Measurements from ENCODE around the gene SETD7. TPM values are rescaled to one million over a fixed set of nuclear protein-coding genes. Genes with fewer than 3 reads are reported as not detected.
A peak's percentile ranks its signal among the peaks of the same experiment; 100 is the strongest.

SETD7 gene
- total and polyA plus RNA-seq, 7 experiments from 2014 or later, result 1.0 to 16.7 (median 7.9) TPM

GRCh38 chr4:139554642-139554892, 1.5 kb downstream of the SETD7 start:
- Mint-ChIP-seq H3K36me3 (peaks cover 0 to 4% (median 2%) of the 10 kb centered on the region in 5 donors), H3K27me3 (peaks cover 0 to 11% (median 0%) of the 10 kb centered on the region in 5 donors), H3K4me1 (peaks cover 19 to 45% (median 39%) of the 10 kb centered on the region in 7 donors), H3K4me3 (peak overlapping the region; percentile 89 to 99 (median 98)), H3K27ac (peak overlapping the region; percentile 86 to 98 (median 97)), H3K9me3 (peaks cover 0 to 2% (median 0%) of the 10 kb centered on the region in 11 donors)
- intact Hi-C loops (cut with micrococcal nuclease), result loop anchor here (2.0 to 10.0 kb wide), 3 partner anchors 58 to 970 kb away; partner anchors contain the start of gene ELMOD2 (in 2 of the 2)
- H3K4me1 ChIP-seq (ENCODE audit: control insufficient read depth in 2 of 2, insufficient read depth in 2 of 2, low read length in 2 of 2), result peaks cover 4 to 11% of the 10 kb centered on the region in 2 donors
- ChIA-PET CTCF (interaction anchor here (1.0 to 1.5 kb wide), 4 partner anchors 10 to 103 kb away, joined by 3 to 5 read pairs (median 4); no protein-coding TSS in a partner anchor), POLR2A (interaction anchor here (0.6 to 2.6 kb wide), 6 partner anchors 9 to 634 kb away, joined by 3 to 15 read pairs (median 4); partner anchors contain the start of gene RAB33B)
- peak overlapping the region; percentile 68 for H3K4me3 ChIP-seq (ENCODE audit: low read length)
- no peak for DNase-seq
- peak overlapping the region; percentile 50 for H3K27ac ChIP-seq (ENCODE audit: low read depth, low read length)
- no peaks in the 10 kb centered on the region for H3K27me3 ChIP-seq (ENCODE audit: control insufficient read depth in 2 of 2, insufficient read depth in 2 of 2, low read length in 2 of 2)
- no peaks in the 10 kb centered on the region for H3K9me3 ChIP-seq (ENCODE audit: control insufficient read depth in 2 of 3, low read length in 3 of 3)
- ATAC-seq, result no peak
- H3K36me3 ChIP-seq (ENCODE audit: control insufficient read depth in 2 of 3, insufficient read depth in 3 of 3, low read length in 3 of 3), result peaks cover 0 to 4% (median 0%) of the 10 kb centered on the region in 3 experiments

GRCh38 chr4:139553751-139554641, 2.0 kb downstream of the SETD7 start:
- H3K4me3 ChIP-seq (ENCODE audit: low read length), result no peak overlapping the region
- intact Hi-C loops (cut with micrococcal nuclease), result loop anchor here (2.0 to 10.0 kb wide), 3 partner anchors 57 to 971 kb away; partner anchors contain the start of gene ELMOD2 (in 2 of the 2)
- no peak for DNase-seq

DNA sequence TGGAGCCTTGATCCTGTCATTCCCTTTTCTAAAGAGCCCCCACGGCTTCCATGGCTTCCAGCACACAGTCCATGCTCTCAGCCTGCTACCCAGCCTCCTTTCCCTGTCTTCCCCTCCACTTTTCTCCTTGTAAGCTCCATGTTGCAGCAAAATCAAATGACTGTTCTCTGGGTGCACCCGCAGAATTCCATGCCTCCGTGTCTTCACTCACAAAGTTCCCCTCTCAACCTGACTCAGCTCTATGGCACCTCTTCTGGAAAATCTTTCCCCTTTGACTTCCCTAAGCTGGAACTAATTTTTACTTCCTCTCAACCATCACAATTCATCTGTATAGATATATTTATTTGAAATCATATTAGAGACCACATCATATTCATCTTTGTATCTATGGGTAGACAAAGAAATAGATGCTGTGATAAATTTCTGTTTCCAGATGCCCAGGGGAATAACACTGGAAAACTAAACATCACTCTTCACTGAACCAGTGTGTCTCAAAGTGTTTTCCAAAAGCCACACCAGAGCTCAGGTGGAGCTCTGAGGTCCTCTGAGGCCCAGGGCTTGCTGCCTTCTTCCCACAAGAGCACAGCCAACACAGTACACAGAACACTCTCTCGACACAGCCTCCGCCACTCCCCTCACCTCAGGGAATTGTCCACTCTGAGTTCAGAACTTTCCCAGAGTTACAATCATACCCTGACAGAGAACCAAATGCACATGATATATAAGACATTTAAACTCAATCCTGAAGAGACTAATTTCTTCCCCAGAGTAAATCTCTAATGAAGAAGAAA, 3.3 kb downstream of the SETD7 start:
- H3K4me3 Mint-ChIP-seq, result no peak overlapping the region

More at GRCh38 chr4:139553751-139554641, 2.0 kb downstream of the SETD7 start:
- no peaks in the 10 kb centered on the region for H3K27me3 ChIP-seq (ENCODE audit: control insufficient read depth in 2 of 2, insufficient read depth in 2 of 2, low read length in 2 of 2)
- POLR2A ChIA-PET, result interaction anchor here (0.6 to 2.6 kb wide), 6 partner anchors 9 to 634 kb away, joined by 3 to 15 read pairs (median 4); partner anchors contain the start of gene RAB33B
- H3K36me3 ChIP-seq (ENCODE audit: control insufficient read depth in 2 of 3, insufficient read depth in 3 of 3, low read length in 3 of 3), result peaks cover 0 to 4% (median 0%) of the 10 kb centered on the region in 3 experiments
- Mint-ChIP-seq H3K4me3 (peak overlapping the region; percentile 89 to 99 (median 98)), H3K4me1 (peaks cover 19 to 45% (median 36%) of the 10 kb centered on the region in 7 donors), H3K9me3 (peaks cover 0 to 2% (median 0%) of the 10 kb centered on the region in 11 donors), H3K36me3 (peaks cover 0 to 4% (median 2%) of the 10 kb centered on the region in 5 donors), H3K27ac (peak overlapping the region in 8 of 9 donors; percentile 25 to 98 (median 98)), H3K27me3 (peaks cover 0 to 11% (median 0%) of the 10 kb centered on the region in 5 donors)
- ATAC-seq, result no peak
- peaks cover 4 to 11% of the 10 kb centered on the region in 2 donors for H3K4me1 ChIP-seq (ENCODE audit: control insufficient read depth in 2 of 2, insufficient read depth in 2 of 2, low read length in 2 of 2)
- CTCF ChIA-PET, result interaction anchor here (1.0 to 1.5 kb wide), 5 partner anchors 9 to 104 kb away, joined by 3 to 5 read pairs (median 3); no protein-coding TSS in a partner anchor
- no peak overlapping the region for H3K27ac ChIP-seq (ENCODE audit: low read depth, low read length)
- no peaks in the 10 kb centered on the region for H3K9me3 ChIP-seq (ENCODE audit: control insufficient read depth in 2 of 3, low read length in 3 of 3)

DNA sequence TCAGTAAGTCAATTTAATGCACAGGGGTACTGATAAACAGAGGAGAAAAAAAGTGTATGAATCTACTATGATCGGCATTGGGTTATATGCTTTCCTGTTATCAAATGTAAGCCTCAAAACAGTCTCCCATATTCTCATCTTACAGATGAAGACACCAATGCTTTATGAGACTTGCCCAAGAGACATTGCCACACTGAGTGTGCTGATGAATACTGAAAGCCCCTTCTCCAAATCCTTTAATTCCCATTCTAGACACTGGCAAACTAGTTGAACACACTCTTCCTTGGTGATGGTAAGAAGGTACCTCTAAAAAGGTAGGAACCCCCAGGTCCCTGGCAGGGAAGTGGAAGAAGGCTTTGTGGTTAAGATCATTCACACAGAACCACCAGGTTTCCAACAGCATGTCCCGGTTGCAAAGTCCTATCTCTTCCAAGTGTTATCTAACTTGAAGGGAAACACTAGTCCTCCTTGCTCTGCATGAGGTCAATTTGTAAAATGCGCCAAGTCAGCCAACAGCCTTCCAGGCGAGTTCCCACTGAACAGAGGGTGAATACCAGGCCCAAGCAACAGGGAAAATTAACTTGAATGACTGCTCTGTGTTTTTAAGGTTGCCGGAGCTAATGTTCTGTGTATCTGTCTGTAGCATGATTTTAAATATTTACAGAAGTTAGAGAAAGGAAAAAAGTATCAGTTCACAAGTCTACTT, 5.1 kb downstream of the SETD7 start:
- DNase-seq (no peak), ATAC-seq (no peak)
- CTCF ChIA-PET, result no interaction called here
- Histone ChIP-seq H3K4me3 (ENCODE audit: low read length) (no peak overlapping the region), H3K4me1 (ENCODE audit: control insufficient read depth in 2 of 2, insufficient read depth in 2 of 2, low read length in 2 of 2) (peaks cover 0 to 11% of the 10 kb centered on the region in 2 donors), H3K27me3 (ENCODE audit: control insufficient read depth in 2 of 2, insufficient read depth in 2 of 2, low read length in 2 of 2) (no peaks in the 10 kb centered on the region), H3K27ac (ENCODE audit: low read depth, low read length) (no peak overlapping the region), H3K36me3 (ENCODE audit: control insufficient read depth in 2 of 3, insufficient read depth in 3 of 3, low read length in 3 of 3) (peaks cover 0 to under 1% (median 0%) of the 10 kb centered on the region in 3 experiments), H3K9me3 (ENCODE audit: control insufficient read depth in 2 of 3, low read length in 3 of 3) (no peaks in the 10 kb centered on the region)
- Mint-ChIP-seq H3K36me3 (peaks cover 0 to 14% (median 3%) of the 10 kb centered on the region in 5 donors), H3K4me3 (no peak overlapping the region), H3K27me3 (peaks cover 0 to 11% (median 0%) of the 10 kb centered on the region in 5 donors), H3K27ac (no peak overlapping the region), H3K9me3 (peaks cover 0 to 2% (median 0%) of the 10 kb centered on the region in 11 donors), H3K4me1 (peaks cover 11 to 31% (median 19%) of the 10 kb centered on the region in 7 donors)
- intact Hi-C loops (cut with micrococcal nuclease), result loop anchor here in 1 of 2 donors (10.0 kb wide), 1 partner anchor 544 kb away; no protein-coding TSS in a partner anchor
- POLR2A ChIA-PET, result no interaction called here

More for the DNA sequence above, 3.3 kb downstream of the SETD7 start:
- peaks cover 18 to 42% (median 26%) of the 10 kb centered on the region in 7 donors for H3K4me1 Mint-ChIP-seq
- peaks cover 0 to 2% (median 0%) of the 10 kb centered on the region in 11 donors for H3K9me3 Mint-ChIP-seq
- CTCF ChIA-PET, result interaction anchor here (1.3 to 1.5 kb wide), 2 partner anchors 8 to 104 kb away, joined by 3 to 5 read pairs; no protein-coding TSS in a partner anchor
- H3K27ac ChIP-seq (ENCODE audit: low read depth, low read length), result no peak overlapping the region
- peaks cover 0 to 4% (median 2%) of the 10 kb centered on the region in 5 donors for H3K36me3 Mint-ChIP-seq
- intact Hi-C loops (cut with micrococcal nuclease), result loop anchor here in 1 of 2 donors (10.0 kb wide), 1 partner anchor 542 kb away; no protein-coding TSS in a partner anchor
- no peaks in the 10 kb centered on the region for H3K27me3 ChIP-seq (ENCODE audit: control insufficient read depth in 2 of 2, insufficient read depth in 2 of 2, low read length in 2 of 2)
- no peak for ATAC-seq
- peaks cover 0 to 11% (median 0%) of the 10 kb centered on the region in 5 donors for H3K27me3 Mint-ChIP-seq
- no peak for DNase-seq
- no peak overlapping the region for H3K4me3 ChIP-seq (ENCODE audit: low read length)
- peaks cover 0 to 4% (median 0%) of the 10 kb centered on the region in 3 experiments for H3K36me3 ChIP-seq (ENCODE audit: control insufficient read depth in 2 of 3, insufficient read depth in 3 of 3, low read length in 3 of 3)
- H3K9me3 ChIP-seq (ENCODE audit: control insufficient read depth in 2 of 3, low read length in 3 of 3), result no peaks in the 10 kb centered on the region
- POLR2A ChIA-PET, result interaction anchor here (0.9 to 2.6 kb wide), 2 partner anchors 99 to 251 kb away, joined by 3 to 15 read pairs; partner anchors contain the start of gene RAB33B
- peak overlapping the region in 6 of 9 donors; percentile 12 to 98 (median 73) for H3K27ac Mint-ChIP-seq
- peaks cover 2 to 11% of the 10 kb centered on the region in 2 donors for H3K4me1 ChIP-seq (ENCODE audit: control insufficient read depth in 2 of 2, insufficient read depth in 2 of 2, low read length in 2 of 2)

DNA sequence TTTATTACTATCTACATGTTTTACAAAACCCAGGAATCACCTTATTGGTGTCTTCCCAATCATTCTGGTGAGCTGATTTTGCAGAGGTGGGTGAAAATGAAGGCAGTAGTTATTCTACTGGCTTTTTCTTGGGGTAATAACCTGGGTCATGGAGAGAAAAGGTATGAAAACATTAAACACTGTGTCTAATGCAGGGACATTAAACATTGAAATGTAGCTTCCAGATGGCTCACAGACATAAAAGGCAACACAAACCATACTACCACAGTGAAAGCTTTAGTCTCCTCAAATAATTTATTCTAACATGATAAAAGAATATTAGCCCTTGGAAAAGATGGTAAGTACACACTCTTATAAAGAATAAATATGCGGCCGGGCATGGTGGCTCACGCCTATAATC, 8.0 kb downstream of the SETD7 start:
- intact Hi-C loops (cut with micrococcal nuclease), result no loop called here
- ATAC-seq (no peak), DNase-seq (no peak)
- peaks cover 0 to 9% (median 0%) of the 10 kb centered on the region in 5 donors for H3K27me3 Mint-ChIP-seq
- H3K4me1 Mint-ChIP-seq, result peaks cover 0 to 14% (median 2%) of the 10 kb centered on the region in 7 donors
- no peak overlapping the region for H3K4me3 Mint-ChIP-seq
- peaks cover 0 to 29% (median 5%) of the 10 kb centered on the region in 5 donors for H3K36me3 Mint-ChIP-seq
- no peak overlapping the region for H3K4me3 ChIP-seq (ENCODE audit: low read length)
- POLR2A ChIA-PET, result interaction anchor here (2.0 kb wide), 1 partner anchor 9 kb away, joined by 6 read pairs; the partner anchor contains the start of gene SETD7
- H3K27ac Mint-ChIP-seq, result no peak overlapping the region
- H3K36me3 ChIP-seq (ENCODE audit: control insufficient read depth in 2 of 3, insufficient read depth in 3 of 3, low read length in 3 of 3), result no peaks in the 10 kb centered on the region
- H3K27ac ChIP-seq (ENCODE audit: low read depth, low read length), result no peak overlapping the region
- no peaks in the 10 kb centered on the region for H3K4me1 ChIP-seq (ENCODE audit: control insufficient read depth in 2 of 2, insufficient read depth in 2 of 2, low read length in 2 of 2)
- CTCF ChIA-PET, result interaction anchor here (1.0 kb wide), 1 partner anchor 517 kb away, joined by 3 read pairs; no protein-coding TSS in a partner anchor
- no peaks in the 10 kb centered on the region for H3K9me3 ChIP-seq (ENCODE audit: control insufficient read depth in 2 of 3, low read length in 3 of 3)
- H3K27me3 ChIP-seq (ENCODE audit: control insufficient read depth in 2 of 2, insufficient read depth in 2 of 2, low read length in 2 of 2), result no peaks in the 10 kb centered on the region
- no peaks in the 10 kb centered on the region for H3K9me3 Mint-ChIP-seq

All from naive thymus-derived CD4-positive, alpha-beta T cell (primary cell).